T follicular helper cell (primary cell): ENCODE measurements around the gene YJEFN3.

Source experiments
- DNase-seq: peaks from one replicate; pipeline ENCODE4 v3.0.0-alpha.2; 2020; ENCODE audit warnings: low read depth
- total RNA-seq, 2 experiments: gene quantifications; one replicate each; lab custom pipeline; 2026; lab: John Stamatoyannopoulos, UW

Gene YJEFN3, protein sequence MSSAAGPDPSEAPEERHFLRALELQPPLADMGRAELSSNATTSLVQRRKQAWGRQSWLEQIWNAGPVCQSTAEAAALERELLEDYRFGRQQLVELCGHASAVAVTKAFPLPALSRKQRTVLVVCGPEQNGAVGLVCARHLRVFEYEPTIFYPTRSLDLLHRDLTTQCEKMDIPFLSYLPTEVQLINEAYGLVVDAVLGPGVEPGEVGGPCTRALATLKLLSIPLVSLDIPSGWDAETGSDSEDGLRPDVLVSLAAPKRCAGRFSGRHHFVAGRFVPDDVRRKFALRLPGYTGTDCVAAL
- 3.4 to 4.7 reads per million in 2 experiments for total RNA-seq

- DNase-seq: no peak
Measured at GRCh38 chr19:19528721-19529490, at the start of gene YJEFN3. YJEFN3 (plus strand) TSS chr19:19528911; CDS start chr19:19528933, 22 bp downstream.

GRCh38 chr19:19480688-19481087 is 48.0 kb upstream of the YJEFN3 start:
- DNase-seq: no peak

- DNase-seq: no peak
Measured at GRCh38 chr19:19482809-19483596, 45.7 kb upstream of the YJEFN3 start.

DNA sequence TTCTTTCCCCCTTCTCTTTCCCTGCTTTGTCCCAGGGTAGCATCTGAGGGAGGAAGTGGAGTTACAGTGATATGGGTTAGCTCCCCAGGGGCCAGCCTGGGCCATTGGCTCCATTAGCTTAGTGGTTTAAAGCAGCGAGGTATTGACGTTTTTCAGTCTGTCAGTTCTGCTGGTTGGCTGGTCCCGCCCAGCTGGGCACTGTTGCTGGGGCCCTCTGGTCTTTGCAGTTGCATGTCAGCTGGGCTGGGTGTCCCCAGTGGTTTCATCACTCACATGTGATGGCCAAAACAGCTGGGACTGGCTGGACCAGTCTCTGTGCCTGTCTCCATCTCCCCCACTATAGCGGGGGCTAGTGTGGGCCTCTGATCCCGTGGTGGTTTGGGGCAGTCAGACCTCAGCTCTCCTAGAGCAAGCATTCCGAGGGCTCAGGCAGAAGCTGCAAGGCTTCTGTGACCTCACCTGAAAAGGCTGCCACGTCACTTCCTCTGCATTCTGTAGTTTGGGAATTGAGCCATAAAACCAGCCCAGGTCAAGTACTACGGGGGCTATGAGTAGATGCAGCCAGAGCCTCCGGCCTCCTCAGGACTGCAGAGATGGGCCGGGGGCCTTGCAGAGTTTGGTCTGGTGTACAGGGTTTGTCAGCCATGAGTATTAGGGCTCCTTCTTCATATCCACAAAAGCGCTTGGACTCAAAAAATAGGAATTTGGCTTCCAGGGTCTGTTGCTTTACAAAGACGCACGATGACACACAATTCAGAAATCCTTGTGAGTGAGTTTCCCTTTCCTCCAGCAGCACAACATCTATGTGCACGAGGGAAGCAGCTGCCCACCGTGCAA is 43.3 kb upstream of the YJEFN3 start:
- DNase-seq: no peak

DNA sequence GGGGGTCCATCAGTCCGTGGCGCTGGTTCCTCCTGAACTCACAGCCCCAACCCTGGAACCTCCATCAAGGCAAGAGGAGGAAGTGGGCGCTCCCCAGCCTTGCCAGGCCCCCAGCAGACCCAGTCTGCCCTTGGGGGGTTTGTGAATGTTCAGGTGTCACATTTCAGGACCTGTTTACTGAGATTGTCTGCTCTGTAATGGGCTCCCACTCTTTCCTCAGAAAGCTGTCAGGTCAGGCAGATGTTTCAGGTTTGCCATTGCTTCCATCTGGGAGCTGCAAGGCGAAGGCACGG is 42.8 kb upstream of the YJEFN3 start:
- no peak for DNase-seq

DNA sequence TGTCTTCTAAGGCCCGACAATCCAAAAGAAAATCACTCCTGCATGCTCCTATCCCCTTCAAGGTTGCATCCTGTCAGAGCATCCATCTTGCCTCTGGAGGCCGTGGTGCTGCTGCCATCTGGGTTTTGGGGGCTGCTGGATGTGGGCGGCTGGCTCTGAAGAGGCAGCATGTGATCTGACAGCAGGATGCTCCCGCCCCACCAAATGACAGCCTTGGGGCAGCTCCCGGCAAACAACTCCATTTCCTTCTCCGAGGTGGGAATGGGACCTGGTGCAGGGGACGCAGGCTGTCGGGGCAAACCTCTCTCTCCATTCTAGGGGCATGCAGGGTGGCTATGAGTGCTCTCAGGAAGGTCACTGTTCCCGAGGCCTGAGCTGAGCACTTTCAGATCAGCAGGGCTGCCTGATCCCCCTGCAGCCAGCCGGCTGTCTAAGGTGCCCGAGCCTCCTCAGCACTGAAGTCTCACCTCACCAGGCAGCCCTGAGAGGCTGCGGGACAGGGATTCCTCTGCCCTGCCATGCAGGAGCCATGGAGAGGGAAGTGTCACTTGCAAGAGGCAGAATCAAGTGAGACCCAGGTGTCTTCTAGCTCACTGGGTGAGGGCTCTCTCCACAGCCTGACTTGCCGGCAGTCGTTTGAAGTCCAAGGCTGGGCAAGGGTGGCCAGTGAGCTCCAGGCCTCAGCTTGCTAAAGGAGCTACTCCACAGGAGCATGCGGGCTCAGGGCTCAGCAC is 42.2 kb upstream of the YJEFN3 start:
- DNase-seq: no peak

- no peak for DNase-seq
Measured at GRCh38 chr19:19487077-19487949, 41.4 kb upstream of the YJEFN3 start.

- no peak for DNase-seq
Measured at GRCh38 chr19:19487950-19488874, 40.5 kb upstream of the YJEFN3 start.

GRCh38 chr19:19488875-19489690 is 39.6 kb upstream of the YJEFN3 start:
- peak; percentile 94 for DNase-seq

GRCh38 chr19:19489804-19490204 is 38.9 kb upstream of the YJEFN3 start:
- DNase-seq: no peak

DNA sequence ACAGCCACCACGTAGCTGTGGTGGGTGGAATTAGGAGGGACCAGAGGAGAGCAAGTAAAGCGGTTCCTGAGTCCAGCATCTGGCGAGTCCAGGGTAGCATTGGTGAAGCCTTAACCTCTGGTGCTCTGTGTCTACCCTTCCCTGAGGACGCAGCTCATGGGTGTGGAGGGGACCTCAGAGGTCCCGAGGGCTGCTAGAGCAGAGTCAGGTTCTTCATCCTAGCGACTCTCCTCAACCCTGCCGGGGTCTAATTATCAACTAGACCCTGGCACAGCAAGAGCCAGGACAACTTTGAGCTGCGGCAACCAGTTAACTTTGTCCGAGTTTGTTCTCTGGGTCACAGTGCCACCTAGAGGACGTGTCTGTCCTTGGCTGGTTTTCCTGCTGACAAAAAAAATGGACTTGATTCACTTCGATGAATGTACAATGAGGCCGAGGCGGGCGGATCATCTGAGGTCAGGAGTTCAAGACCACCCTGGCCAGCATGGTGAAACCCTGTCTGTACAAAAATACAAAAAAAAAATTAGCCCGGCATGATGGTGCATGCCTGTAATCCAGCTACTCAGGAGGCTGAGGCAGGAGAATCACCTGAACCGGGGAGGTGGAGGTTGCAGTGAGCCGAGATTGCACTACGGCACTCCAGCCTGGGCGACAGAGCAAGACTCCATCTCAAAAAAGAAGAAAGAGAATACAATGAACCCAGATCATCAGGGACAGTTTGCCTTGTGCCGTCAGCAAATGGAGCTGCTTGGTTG is 38.3 kb upstream of the YJEFN3 start:
- peak; percentile 78 for DNase-seq

DNA sequence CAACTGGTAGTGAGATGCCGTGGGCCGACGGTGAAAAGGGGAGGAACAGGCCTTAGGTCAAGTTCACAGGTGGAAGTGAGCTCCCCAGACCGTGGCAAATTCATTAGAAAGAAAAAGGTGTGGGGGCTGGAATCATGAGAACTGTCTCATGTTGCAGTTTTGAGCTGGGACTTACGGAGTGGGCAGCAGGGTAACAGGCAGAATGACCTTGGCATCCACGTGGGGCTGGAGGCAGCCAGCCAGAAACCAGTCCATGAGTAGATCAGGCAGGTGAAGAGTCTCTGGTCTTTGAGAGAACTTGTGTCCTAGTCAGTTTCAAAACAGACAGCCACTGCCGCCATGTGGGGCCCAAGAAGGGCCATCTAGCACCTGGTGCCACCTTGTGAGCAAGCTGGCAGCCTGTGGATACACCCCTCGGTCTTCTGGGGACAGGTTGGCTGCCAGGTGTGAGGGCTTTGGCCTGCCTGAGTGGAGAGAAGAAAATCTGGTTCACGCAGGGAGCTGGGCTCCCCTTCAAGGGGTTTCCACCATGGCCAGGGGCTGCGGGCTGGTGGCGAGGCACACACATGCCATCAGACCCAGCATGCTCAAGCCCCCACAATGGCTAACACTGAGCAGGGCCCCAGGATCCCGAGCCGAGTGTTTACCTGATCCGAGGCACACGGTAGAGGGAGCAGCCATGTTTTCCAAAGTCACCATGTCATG is 37.2 kb upstream of the YJEFN3 start:
- no peak for DNase-seq

GRCh38 chr19:19492026-19492610 is 36.6 kb upstream of the YJEFN3 start:
- DNase-seq: no peak

GRCh38 chr19:19493841-19494546 is 34.7 kb upstream of the YJEFN3 start:
- no peak for DNase-seq
